Hepatic stellate cell (primary cell): ENCODE data around the gene RRH.
"Not testable (repeated sequence)": the region's sequence is repeated elsewhere in the genome, so short reads cannot be mapped to it uniquely, and the experiment has no call there.

Experiments
- DNase-seq: peaks from one replicate; pipeline ENCODE4 v3.0.0; 2011; ENCODE audit warnings: low spot score

RRH gene, protein sequence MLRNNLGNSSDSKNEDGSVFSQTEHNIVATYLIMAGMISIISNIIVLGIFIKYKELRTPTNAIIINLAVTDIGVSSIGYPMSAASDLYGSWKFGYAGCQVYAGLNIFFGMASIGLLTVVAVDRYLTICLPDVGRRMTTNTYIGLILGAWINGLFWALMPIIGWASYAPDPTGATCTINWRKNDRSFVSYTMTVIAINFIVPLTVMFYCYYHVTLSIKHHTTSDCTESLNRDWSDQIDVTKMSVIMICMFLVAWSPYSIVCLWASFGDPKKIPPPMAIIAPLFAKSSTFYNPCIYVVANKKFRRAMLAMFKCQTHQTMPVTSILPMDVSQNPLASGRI

DNA sequence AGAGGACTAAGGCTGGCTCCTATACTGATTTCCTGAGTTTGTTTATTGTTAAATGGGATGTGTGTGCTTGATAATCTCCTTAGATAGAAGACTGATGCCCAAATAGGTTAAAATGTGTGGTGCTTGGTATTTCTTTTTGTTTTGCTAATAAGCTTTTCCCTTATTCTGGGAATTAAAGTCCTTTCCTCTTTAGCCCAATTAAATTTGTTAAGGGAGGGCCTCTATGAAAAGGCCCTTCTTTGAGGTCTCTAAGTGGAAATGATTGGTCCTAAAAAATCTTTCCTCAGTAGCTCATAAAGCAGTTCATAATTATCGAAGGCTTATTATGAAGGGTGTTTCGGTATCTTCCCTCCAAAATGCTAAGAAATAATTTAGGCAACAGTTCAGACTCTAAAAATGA, at the start of gene RRH:
TSS of gene RRH (plus strand) at position 301 of the 400 bp plus-strand sequence. CDS start at position 357, 56 bp downstream.
- no peak for DNase-seq

DNA sequence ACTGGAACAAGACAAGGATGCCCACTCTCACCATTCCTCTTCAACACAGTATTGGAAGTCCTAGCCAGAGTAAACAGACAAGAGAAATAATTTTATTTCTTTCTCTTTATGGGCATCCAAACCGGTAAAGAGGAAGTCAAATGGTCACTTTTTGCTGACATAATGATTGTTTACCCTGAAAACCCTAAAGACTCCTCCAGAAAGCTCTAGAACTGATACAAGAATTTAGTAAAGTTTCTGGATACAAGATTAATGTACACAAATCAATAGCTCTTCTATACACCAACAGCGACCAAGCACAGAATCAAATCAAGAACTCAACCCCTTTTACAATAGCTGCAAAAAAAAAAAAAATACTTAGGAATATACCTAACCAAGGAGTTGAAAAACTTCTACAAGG, 45.7 kb upstream of the RRH start:
- DNase-seq: not testable (repeated sequence)

DNA sequence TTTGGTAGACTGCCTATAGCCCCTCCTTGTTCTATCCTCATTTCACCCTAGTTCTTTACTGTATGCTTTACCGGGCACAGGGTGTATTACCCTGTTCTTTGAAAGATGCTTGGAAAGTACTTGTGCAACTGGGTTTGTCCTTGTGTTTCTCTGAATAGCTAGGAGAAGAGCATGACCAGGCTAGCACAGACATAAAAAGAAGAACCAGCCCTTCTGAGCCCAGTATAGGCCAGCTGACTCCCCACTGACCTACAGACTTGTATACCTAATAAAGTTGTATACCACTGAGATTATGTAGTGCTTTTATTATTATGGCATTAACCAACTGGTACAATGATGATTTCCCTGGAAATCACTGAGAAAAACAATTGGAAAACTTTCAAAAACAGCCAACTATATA, 40.9 kb upstream of the RRH start:
- no peak for DNase-seq

GRCh38 chr4:109787807-109788206, 40.0 kb upstream of the RRH start:
- no peak for DNase-seq

GRCh38 chr4:109795059-109795458, 32.7 kb upstream of the RRH start:
- DNase-seq: no peak

DNA sequence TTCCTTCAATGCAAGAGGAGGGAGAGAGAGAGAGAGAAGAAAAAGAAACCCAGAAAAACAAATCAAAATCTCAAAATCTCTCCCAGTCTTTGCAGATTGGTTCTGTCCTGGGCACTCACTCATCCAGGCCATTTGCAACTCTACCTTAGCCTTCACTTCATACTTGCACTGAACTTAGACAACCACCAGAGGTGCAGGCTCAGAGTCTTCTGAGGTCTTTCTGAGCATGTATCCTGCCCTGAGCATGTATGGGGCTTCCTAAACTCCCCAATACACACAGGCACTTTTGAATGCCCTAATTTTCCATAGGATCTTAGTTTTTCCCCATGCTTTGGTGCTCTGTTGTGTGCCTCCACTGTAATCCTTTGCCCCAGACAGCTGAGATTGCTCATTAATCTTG, 28.9 kb upstream of the RRH start:
- DNase-seq: no peak

GRCh38 chr4:109801099-109801789, 26.5 kb upstream of the RRH start:
- DNase-seq: no peak

- DNase-seq: no peak
These were observed 25.9 kb upstream of the RRH start, which contains the start of gene CFI for GRCh38 chr4:109801895-109802319. Gene CFI, minus strand, starts transcription at chr4:109801999. Its CDS starts 28 bp downstream, at chr4:109801971.

- peak; percentile 17 for DNase-seq
These were observed 23.7 kb upstream of the RRH start for GRCh38 chr4:109803924-109804571.

DNA sequence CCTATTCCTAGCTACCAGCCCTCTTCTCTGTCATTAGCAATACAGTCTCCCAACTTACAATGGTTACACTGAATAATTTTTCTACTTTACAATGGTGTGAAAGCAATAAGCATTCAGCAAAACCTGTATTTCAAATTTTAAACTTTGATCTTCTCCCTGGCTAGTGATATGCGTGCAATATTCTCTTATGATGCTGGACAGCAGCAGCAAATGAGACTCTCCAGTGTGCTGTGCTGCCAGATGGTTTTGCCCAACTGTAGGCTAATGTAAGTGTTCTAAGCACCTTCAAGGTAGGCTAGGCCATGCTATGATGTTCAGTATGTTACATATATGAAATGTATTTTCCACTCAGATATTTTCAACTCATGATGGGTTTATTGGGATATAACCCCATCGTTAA, 18.1 kb upstream of the RRH start:
- DNase-seq: no peak

GRCh38 chr4:109810552-109811387, 17.0 kb upstream of the RRH start:
- no peak for DNase-seq

- DNase-seq: no peak
These were observed 16.1 kb upstream of the RRH start for GRCh38 chr4:109811707-109812106.

DNA sequence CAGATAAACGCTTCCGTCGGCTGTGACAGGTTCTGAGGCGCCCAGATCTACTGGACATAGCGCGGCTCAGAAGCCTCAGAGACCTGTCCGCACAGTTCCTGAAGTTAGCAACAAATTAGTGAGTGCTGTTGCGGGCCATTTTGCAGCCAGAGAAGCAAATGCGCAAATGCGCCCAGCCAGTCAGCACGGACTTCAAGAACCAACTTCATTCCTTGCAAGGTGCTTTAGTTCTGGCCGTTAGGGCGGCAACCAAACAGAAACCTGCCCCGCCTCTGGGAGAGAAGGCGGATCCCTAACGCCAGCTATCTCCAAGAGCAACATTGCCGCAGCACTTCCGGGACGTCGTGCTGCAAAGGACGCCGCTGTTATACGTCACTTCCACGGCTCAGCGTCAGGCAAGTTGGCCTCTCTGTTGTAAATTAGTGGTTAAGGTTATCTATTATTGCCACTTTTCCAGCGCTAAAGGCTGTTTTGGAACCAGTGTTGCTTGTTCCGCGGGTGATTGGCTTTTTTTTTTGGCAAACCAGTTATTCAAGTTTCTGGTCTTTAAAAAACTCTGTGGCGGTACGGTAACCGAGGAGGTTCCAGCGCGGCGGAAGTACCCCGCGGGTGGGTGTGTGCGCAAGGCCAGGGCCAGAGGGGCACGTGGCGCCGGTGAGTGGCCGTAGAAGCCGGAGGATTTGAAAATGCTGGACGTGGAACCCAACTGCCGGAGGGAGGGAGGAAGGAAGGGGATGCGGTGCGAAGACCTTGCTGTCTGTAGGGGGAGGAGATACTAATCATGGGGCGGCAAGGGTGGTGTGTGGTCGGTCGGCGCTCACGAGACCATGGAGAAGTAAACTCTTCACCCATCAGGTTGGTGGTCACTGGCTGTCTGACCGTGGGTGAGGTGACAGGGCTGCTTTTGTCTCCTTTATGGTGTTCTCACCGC, 12.4 kb upstream of the RRH start, which contains the start of gene GAR1:
TSS of gene GAR1 (plus strand) at position 612 of the 931 bp plus-strand sequence. CDS start 403 bp downstream, outside the sequence.
- DNase-seq: peak; percentile 89

- peak; percentile 5 for DNase-seq
These were observed 11.7 kb upstream of the RRH start for GRCh38 chr4:109816082-109816442.

GRCh38 chr4:109816894-109817293, 10.9 kb upstream of the RRH start:
- DNase-seq: no peak

DNA sequence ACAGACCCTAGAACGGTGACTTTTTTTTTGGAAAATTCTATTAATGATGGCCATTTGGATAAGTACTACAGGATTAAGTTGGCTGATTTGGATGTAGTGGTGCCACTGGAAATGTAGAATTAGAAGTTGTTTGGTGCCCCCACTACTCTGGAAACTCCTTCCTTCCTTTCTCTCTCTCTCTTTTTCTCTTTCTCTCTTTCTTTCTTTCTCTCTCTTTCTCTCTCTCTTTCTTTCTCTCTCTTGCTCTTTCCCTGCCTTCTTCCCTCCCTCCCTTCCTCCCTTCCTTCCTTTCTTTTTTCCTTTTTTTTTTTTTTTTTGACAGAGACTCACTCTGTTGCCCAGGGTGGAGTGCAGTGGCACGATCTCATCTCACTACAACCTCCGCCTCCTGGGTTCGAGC, 9.5 kb upstream of the RRH start:
- DNase-seq: no peak

DNA sequence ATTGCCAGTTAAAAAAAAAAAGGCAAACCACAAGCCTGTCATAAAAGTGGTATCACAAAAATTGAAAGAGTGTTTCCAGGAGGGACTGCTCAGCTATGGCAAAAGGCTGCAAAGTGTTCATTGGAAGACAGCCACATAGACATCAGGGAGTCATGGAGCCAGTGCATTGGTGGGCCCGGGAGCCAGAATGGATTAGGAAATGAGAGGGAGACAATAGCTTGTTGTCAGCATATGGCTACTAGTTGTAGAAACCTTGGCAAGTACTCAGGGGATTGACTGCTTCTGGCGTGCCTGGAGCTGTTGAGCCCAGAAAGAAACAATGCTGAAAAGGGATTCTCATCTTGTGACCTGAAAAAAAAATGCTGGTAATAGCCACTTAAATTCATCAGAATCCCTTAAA, 7.2 kb upstream of the RRH start:
- DNase-seq: no peak

GRCh38 chr4:109821185-109821584, 6.6 kb upstream of the RRH start:
- no peak for DNase-seq

DNA sequence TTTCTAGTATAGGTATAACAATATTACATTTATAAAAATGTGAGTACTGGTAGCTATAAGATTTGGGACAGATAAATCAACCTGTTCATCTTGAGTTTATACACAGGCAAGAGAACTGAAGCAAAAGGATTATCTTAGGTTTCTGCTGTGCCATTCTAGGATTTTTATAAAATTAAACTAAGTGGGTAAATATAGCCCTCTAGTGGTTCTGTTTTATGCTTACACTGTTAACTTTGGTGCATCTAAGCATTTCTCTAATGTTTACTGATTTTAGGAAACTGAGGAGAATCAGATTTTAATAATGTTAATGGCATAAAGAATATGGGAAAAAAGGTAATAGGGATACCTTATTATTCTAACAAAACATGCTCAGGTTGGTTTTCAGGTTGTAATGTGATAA, 1.1 kb upstream of the RRH start:
- peak; percentile 5 for DNase-seq

DNA sequence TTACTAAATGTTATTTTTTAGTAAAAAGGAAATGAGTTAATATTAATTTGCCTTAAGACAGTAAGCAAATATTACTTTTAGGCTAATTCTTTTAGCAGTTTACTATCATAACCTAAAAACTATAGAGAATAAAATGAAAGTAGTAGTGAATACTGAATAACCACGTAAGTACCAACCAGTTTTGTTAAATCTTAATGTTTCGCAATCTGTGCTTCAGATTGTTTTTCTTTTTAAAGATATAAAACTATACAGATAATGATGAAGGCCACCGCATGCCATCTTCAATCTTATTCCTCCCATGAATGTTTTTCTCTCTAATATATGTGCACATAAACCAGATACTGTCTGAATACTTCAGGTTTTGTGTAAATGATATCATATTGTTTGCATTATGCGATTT, 6.0 kb downstream of the RRH start:
- DNase-seq: no peak

GRCh38 chr4:109836985-109837384, 9.2 kb downstream of the RRH start:
- no peak for DNase-seq
